Colonic mucosa (tissue), 4 donors: ENCODE data around the gene REEP1. TPM values are rescaled to one million over a fixed set of nuclear protein-coding genes. Genes with fewer than 3 reads are reported as not detected.
"Not testable (repeated sequence)": the region's sequence is repeated elsewhere in the genome, so short reads cannot be mapped to it uniquely, and the experiment has no call there.

Source experiments
- DNase-seq: peaks from one replicate; pipeline ENCODE4 v3.0.0-alpha.2; 2020
- H3K27ac ChIP-seq: fragments of 200-600 bp; one replicate; pipeline ENCODE4 v1.8.0; 2021
- H3K27me3 ChIP-seq: fragments of 200-600 bp; one replicate; pipeline ENCODE4 v1.8.0; 2021
- H3K36me3 ChIP-seq: fragments of 200-600 bp; one replicate; pipeline ENCODE4 v1.8.0; 2021
- H3K4me1 ChIP-seq: fragments of 200-600 bp; one replicate; pipeline ENCODE4 v1.8.0; 2021; ENCODE audit warnings: mild to moderate bottlenecking
- H3K4me3 ChIP-seq: fragments of 200-600 bp; one replicate; pipeline ENCODE4 v1.8.0; 2021
- H3K9ac ChIP-seq, 2 donors: one replicate each; pipeline ENCODE4 v1.7.0; 2013; ENCODE audit warnings: control low read depth in 2 of 2, low read depth in 2 of 2, low read length in 2 of 2
- H3K9me3 ChIP-seq: fragments of 200-600 bp; one replicate; pipeline ENCODE4 v1.8.0; 2021
- intact Hi-C: fragments of 100-400 bp; cut with DNase I; formaldehyde crosslinking; loops from one replicate; pipeline ENCODE4 v1.14.1; 2022
- total RNA-seq, 2 donors: library from RNA; stranded (reverse); fragmentation: NEBNext Ultra II Directional in 1 of 2; extraction: Animal tissue kit (Norgen Biotek cat#: 25700) in 1 of 2; gene quantifications; one replicate each; pipeline ENCODE4 v1.2.1, GENCODE V29; 2021
- TF ChIP-seq, protein P1 (sequence below): fragments of 200-600 bp; IDR thresholded peaks from one replicate; pipeline ENCODE4 v1.8.0; 2022; ENCODE audit warnings: antibody characterized with exemption, mild to moderate bottlenecking
- donor health status: healthy.
- donor health status: DM: no; HTN: no; CAD: no.
- donor health status: DM: no; HTN: no; CAD: no.

Gene REEP1
- total RNA-seq, 2 donors from 2014 or later, result 1.8 to 5.7 TPM

DNA sequence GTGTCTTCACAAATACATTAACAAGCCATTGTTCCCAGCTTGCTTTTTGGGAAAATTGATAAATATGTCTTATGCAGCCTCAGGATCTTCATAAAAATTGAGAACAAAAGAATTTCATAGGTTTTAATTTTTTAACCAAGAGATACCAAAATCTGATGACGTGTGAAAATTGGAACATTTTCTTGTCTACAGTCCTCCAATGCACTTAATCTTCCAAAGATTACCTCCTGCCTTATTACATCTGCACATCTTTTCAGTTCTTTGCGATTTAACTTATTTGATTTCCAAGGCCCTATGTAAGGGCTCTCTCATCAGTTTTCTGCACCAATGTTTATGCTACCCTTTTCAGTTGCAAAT, 135.1 kb downstream of the REEP1 start:
- Histone ChIP-seq H3K36me3 (peaks cover 9% of the 10 kb centered on the region), H3K27me3 (no peaks in the 10 kb centered on the region), H3K4me1 (peaks cover 8% of the 10 kb centered on the region), H3K4me3 (no peak overlapping the region), H3K27ac (no peak overlapping the region), H3K9me3 (no peaks in the 10 kb centered on the region), H3K9ac (no peak overlapping the region)
- TF ChIP-seq, protein P1, sequence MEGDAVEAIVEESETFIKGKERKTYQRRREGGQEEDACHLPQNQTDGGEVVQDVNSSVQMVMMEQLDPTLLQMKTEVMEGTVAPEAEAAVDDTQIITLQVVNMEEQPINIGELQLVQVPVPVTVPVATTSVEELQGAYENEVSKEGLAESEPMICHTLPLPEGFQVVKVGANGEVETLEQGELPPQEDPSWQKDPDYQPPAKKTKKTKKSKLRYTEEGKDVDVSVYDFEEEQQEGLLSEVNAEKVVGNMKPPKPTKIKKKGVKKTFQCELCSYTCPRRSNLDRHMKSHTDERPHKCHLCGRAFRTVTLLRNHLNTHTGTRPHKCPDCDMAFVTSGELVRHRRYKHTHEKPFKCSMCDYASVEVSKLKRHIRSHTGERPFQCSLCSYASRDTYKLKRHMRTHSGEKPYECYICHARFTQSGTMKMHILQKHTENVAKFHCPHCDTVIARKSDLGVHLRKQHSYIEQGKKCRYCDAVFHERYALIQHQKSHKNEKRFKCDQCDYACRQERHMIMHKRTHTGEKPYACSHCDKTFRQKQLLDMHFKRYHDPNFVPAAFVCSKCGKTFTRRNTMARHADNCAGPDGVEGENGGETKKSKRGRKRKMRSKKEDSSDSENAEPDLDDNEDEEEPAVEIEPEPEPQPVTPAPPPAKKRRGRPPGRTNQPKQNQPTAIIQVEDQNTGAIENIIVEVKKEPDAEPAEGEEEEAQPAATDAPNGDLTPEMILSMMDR, result no peak
- intact Hi-C loops, result no loop called here
- no peak for DNase-seq

DNA sequence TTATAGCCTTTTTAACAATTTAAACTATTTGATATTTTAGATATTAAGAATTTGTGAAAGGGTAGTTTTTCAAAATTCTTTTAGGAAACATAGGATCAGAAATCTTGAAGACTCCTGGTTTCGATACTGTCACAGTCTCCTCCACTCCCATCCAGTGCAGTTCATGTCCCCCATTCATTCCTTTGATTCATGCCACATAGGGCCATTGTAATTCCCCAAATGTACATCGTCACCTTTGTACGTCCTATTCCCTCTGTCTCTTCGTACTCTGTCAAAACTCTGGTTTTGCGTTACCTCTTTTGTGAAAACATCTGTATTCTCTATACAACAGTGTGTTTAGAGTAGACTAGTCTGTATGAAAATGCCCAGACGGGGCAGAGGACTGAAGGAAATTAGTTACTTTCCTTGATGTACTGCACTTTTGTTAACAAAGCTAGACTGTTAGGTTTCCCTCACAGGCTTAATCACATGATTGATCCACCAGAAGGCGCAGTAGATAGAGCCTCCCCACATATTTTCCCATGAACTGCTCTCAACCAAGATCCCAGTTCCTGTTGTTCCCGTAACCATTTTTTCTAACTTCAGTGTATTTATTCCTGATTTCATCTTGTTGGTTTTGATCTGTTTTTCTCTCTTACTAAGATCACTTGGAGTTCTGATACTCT, 135.6 kb downstream of the REEP1 start:
- H3K4me3 ChIP-seq, result no peak overlapping the region
- TF ChIP-seq, protein P1, result no peak
- H3K9ac ChIP-seq, result no peak overlapping the region
- H3K36me3 ChIP-seq, result peaks cover 6% of the 10 kb centered on the region
- H3K4me1 ChIP-seq, result peaks cover 8% of the 10 kb centered on the region
- no peak overlapping the region for H3K27ac ChIP-seq
- no peaks in the 10 kb centered on the region for H3K27me3 ChIP-seq
- H3K9me3 ChIP-seq, result no peaks in the 10 kb centered on the region
- DNase-seq, result no peak
- intact Hi-C loops, result no loop called here

DNA sequence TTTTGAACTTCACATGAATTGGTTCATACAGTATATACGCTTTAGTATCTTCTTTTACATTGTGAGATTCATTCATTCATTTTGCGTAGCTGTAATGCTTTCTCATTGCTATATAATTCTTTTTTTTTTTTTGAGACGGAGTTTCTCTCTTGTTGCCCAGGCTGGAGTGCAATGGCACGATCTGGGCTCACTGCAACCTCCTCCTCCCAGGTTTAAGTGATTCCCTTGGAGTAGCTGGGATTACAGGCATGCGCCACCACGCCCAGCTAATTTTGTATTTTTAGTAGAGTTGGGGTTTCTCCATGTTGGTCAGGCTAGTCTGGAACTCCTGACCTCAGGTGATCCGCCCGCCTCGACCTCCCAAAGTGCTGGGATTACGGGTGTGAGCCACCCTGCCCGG, 136.9 kb downstream of the REEP1 start:
- H3K27ac ChIP-seq, H3K27me3 ChIP-seq, DNase-seq, intact Hi-C loops, H3K9ac ChIP-seq, H3K36me3 ChIP-seq, H3K9me3 ChIP-seq: not testable (repeated sequence)
- Histone ChIP-seq H3K4me3 (peak overlapping the region; percentile 77), H3K4me1 (peaks cover 15% of the 10 kb centered on the region)

DNA sequence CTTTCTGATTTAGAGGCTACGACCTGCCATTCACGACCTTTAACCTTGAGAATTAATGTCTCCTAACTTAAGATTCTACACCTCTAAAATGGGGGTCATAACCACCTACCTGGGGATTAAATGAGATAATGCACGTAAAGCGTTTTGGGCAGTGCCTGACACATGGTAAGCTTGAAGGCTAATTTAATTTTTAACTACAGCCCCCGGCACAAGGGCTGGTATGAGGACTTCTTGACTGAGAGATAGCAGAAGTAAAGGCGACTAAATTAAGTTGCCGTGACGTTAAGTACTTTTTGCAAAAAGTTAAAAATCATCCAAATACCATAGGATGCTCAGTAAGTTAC, 137.6 kb downstream of the REEP1 start:
- Histone ChIP-seq H3K4me1 (peaks cover 15% of the 10 kb centered on the region), H3K9me3 (no peaks in the 10 kb centered on the region), H3K9ac (peak overlapping the region; percentile 78 to 94), H3K36me3 (no peaks in the 10 kb centered on the region), H3K27ac (peak overlapping the region; percentile 74), H3K4me3 (peak overlapping the region; percentile 77), H3K27me3 (no peaks in the 10 kb centered on the region)
- DNase-seq, result no peak
- intact Hi-C loops, result no loop called here
- TF ChIP-seq, protein P1, result no peak

DNA sequence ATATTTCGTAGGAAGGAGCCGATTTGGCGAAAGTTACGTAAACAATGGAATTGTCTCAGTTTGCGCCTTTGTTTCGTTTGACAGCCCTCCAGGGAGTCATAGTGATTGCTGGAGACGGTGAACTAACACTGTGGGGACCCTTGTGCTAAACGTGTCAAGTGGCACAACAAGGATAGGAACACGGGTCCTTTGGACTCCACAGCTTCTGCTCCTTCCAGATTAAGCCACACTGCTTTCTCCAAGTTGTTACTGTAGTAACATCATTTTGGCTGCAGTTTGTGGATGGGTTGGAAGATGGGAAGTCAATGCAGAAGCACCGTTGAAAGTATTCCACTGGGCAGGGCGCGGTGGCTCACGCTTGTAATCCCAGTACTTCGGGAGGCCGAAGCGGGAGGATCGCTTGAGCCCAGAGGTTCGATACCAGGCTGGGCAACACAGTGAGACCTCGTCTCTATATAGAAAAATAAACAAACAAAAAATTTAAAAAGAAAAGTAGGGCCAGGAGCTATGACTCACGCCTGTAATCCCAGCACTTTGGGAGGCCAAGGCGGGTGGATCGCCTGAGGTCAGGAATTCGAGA, 141.5 kb downstream of the REEP1 start:
- TF ChIP-seq, protein P1, result no peak
- no peaks in the 10 kb centered on the region for H3K36me3 ChIP-seq
- peaks cover 24% of the 10 kb centered on the region for H3K4me1 ChIP-seq
- DNase-seq, result peak; percentile 39
- H3K27ac ChIP-seq, result peak overlapping the region; percentile 100
- H3K27me3 ChIP-seq, result no peaks in the 10 kb centered on the region
- intact Hi-C loops, result no loop called here
- peak overlapping the region; percentile 96 for H3K4me3 ChIP-seq
- peak overlapping the region; percentile 81 to 93 for H3K9ac ChIP-seq
- no peaks in the 10 kb centered on the region for H3K9me3 ChIP-seq

DNA sequence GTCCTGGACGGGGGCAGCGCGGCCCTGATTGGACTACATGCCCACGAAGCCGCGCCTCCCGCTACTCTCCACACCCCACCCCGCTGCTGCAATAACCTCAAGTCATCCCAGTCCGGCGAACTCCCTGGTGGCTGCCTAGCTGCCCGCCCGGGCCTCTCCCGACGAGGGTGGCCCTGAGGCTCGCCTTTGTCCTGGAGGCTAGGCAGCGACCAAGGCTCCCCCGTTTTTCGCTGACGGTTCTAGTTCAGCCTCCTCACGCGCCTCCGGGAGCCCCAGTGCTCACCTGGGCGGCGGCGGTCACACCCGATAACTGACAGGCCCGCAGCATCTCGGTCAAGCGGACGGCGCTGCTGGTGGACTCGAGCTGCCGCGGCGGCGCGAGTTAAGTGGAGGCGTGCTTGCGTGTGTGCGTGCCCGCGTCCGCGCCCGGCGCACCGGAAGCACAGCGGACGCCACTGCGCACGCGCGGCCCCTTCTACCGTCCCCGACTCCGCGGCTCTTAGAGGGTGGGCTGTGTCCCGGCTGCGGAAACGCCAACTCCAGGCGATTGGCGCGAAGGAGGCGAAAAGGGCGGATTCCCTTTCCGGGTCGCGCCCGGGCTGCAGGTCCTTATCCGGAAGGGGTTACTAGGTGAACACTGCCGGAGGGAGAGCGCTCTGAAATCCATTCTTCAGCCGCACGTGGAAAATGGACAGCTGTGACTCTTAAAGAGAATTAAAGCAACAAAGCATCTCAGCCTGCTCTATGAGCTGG, 142.2 kb downstream of the REEP1 start, which contains the start of gene IMMT:
Gene IMMT, minus strand, starts transcription at position 408 of the 753 bp plus-strand sequence. Its CDS starts 80 bp downstream, at position 328.
- DNase-seq, result peak; percentile 96
- TF ChIP-seq, protein P1, result no peak
- Histone ChIP-seq H3K4me1 (peaks cover 18% of the 10 kb centered on the region), H3K27me3 (no peaks in the 10 kb centered on the region), H3K36me3 (no peaks in the 10 kb centered on the region), H3K4me3 (peak within 1 kb of the TSS; percentile 96), H3K27ac (peak within 1 kb of the TSS; percentile 100), H3K9ac (peak within 1 kb of the TSS; percentile 93 to 99), H3K9me3 (no peaks in the 10 kb centered on the region)
- intact Hi-C loops, result no loop called here
